ENCODE data around the gene CREB3L2. TPM values are rescaled to one million over a fixed set of nuclear protein-coding genes. Genes with fewer than 3 reads are reported as not detected.

The CREB3L2 gene
- total and polyA plus RNA-seq, 2 of the 8 experiments (the other 6 are each of a cell fraction or from before 2014, with no cell fraction given): 14.4 to 48.3 TPM

GRCh38 chr7:137862964-137863363 lies 138.9 kb downstream of the CREB3L2 start (continued):
- TF ChIP-seq CBX5 (IDR thresholded peaks at IDR 0.05; ENCODE audit: low read depth, low read length) (no peak), NANOG (IDR thresholded peaks at IDR 0.05; ENCODE audit: insufficient read depth, low read depth, low read length, poor library complexity, severe bottlenecking) (no peak), BACH1 (IDR thresholded peaks at IDR 0.05; ENCODE audit: low read length) (no peak), GTF2F1 (IDR thresholded peaks at IDR 0.05; ENCODE audit: borderline replicate concordance, low read depth, low read length) (no peak), ZNF274 (IDR thresholded peaks at IDR 0.05; ENCODE audit: borderline replicate concordance, extremely low read depth, low read length) (no peak), CBX8 (IDR thresholded peaks at IDR 0.05; ENCODE audit: borderline replicate concordance, low read depth, low read length) (no peak), USF2 (IDR thresholded peaks at IDR 0.05; ENCODE audit: low read length) (no peak), SAP30 (IDR thresholded peaks at IDR 0.05; ENCODE audit: insufficient read depth, insufficient replicate concordance, low read length) (no peak)
